ENCODE data around the gene SCUBE1.

The SCUBE1 gene

GRCh38 chr22:43384863-43385262, 41.7 kb upstream of the SCUBE1 start:
- H3K4me2 ChIP-seq (ENCODE audit: low read length) = no peak overlapping the region
- no peaks in the 10 kb centered on the region for H4K20me1 ChIP-seq (ENCODE audit: insufficient read depth, low read length)
- H3K9me2 ChIP-seq (ENCODE audit: low read depth, low read length) = no peaks in the 10 kb centered on the region
- no peak overlapping the region for H3K27ac ChIP-seq (ENCODE audit: low read depth, low read length, poor library complexity, severe bottlenecking)
- no peak overlapping the region for H3K9ac ChIP-seq (ENCODE audit: low read length)
- no peaks in the 10 kb centered on the region; the same call in 1 of the 2 replicates for H3K27me3 ChIP-seq (ENCODE audit: insufficient read depth, low read length)
- H3K4me3 ChIP-seq (ENCODE audit: low read depth, low read length, poor library complexity, severe bottlenecking) = no peak overlapping the region
- no peaks in the 10 kb centered on the region for H3K9me3 ChIP-seq (ENCODE audit: low read length)
- no peaks in the 10 kb centered on the region for H3K79me2 ChIP-seq (ENCODE audit: insufficient read depth, low read length)
- no peak overlapping the region for H2AFZ ChIP-seq (ENCODE audit: low read length)
- H3K4me1 ChIP-seq (ENCODE audit: insufficient read depth, low read length, severe bottlenecking) = no peaks in the 10 kb centered on the region
- TF ChIP-seq EZH2 (IDR thresholded peaks at IDR 0.05; ENCODE audit: borderline replicate concordance, low read length) (no peak), CTCF (IDR thresholded peaks at IDR 0.05; ENCODE audit: low read length) (no peak)
- H3F3A ChIP-seq (ENCODE audit: insufficient read depth, low read length) = no peaks in the 10 kb centered on the region
- H3K36me3 ChIP-seq (ENCODE audit: insufficient read depth, low read length) = no peaks in the 10 kb centered on the region

GRCh38 chr22:43381693-43382092, 38.5 kb upstream of the SCUBE1 start:
- no peaks in the 10 kb centered on the region for H3K9me2 ChIP-seq (ENCODE audit: low read depth, low read length)
- H4K20me1 ChIP-seq (ENCODE audit: insufficient read depth, low read length) = no peaks in the 10 kb centered on the region
- H3F3A ChIP-seq (ENCODE audit: insufficient read depth, low read length) = no peaks in the 10 kb centered on the region
- H3K4me3 ChIP-seq (ENCODE audit: low read depth, low read length, poor library complexity, severe bottlenecking) = no peak overlapping the region
- no peaks in the 10 kb centered on the region for H3K79me2 ChIP-seq (ENCODE audit: insufficient read depth, low read length)
- H3K27ac ChIP-seq (ENCODE audit: low read depth, low read length, poor library complexity, severe bottlenecking) = no peak overlapping the region
- TF ChIP-seq CTCF (IDR thresholded peaks at IDR 0.05; ENCODE audit: low read length) (no peak), EZH2 (IDR thresholded peaks at IDR 0.05; ENCODE audit: borderline replicate concordance, low read length) (no peak)
- no peaks in the 10 kb centered on the region; the same call in 1 of the 2 replicates for H3K27me3 ChIP-seq (ENCODE audit: insufficient read depth, low read length)
- no peak overlapping the region for H2AFZ ChIP-seq (ENCODE audit: low read length)
- H3K9me3 ChIP-seq (ENCODE audit: low read length) = no peaks in the 10 kb centered on the region
- H3K4me1 ChIP-seq (ENCODE audit: insufficient read depth, low read length, severe bottlenecking) = no peaks in the 10 kb centered on the region
- no peaks in the 10 kb centered on the region for H3K36me3 ChIP-seq (ENCODE audit: insufficient read depth, low read length)
- no peak overlapping the region for H3K4me2 ChIP-seq (ENCODE audit: low read length)
- no peak overlapping the region for H3K9ac ChIP-seq (ENCODE audit: low read length)

- H3K9ac ChIP-seq (ENCODE audit: low read length) = no peak overlapping the region
- TF ChIP-seq CTCF (IDR thresholded peaks at IDR 0.05; ENCODE audit: low read length) (no peak), EZH2 (IDR thresholded peaks at IDR 0.05; ENCODE audit: borderline replicate concordance, low read length) (no peak)
- no peaks in the 10 kb centered on the region for H3K79me2 ChIP-seq (ENCODE audit: insufficient read depth, low read length)
- no peak overlapping the region for H3K4me3 ChIP-seq (ENCODE audit: low read depth, low read length, poor library complexity, severe bottlenecking)
- H3F3A ChIP-seq (ENCODE audit: insufficient read depth, low read length) = no peaks in the 10 kb centered on the region
- H3K27ac ChIP-seq (ENCODE audit: low read depth, low read length, poor library complexity, severe bottlenecking) = no peak overlapping the region
- no peaks in the 10 kb centered on the region for H3K9me2 ChIP-seq (ENCODE audit: low read depth, low read length)
- H4K20me1 ChIP-seq (ENCODE audit: insufficient read depth, low read length) = no peaks in the 10 kb centered on the region
- H2AFZ ChIP-seq (ENCODE audit: low read length) = no peak overlapping the region
- no peaks in the 10 kb centered on the region for H3K36me3 ChIP-seq (ENCODE audit: insufficient read depth, low read length)
- no peak overlapping the region for H3K4me2 ChIP-seq (ENCODE audit: low read length)
- H3K27me3 ChIP-seq (ENCODE audit: insufficient read depth, low read length) = no peaks in the 10 kb centered on the region; the same call in 1 of the 2 replicates
- no peaks in the 10 kb centered on the region for H3K9me3 ChIP-seq (ENCODE audit: low read length)
- no peaks in the 10 kb centered on the region for H3K4me1 ChIP-seq (ENCODE audit: insufficient read depth, low read length, severe bottlenecking)
Measured at GRCh38 chr22:43377896-43378704, 34.9 kb upstream of the SCUBE1 start.

Data from OCI-LY1 (cell line).